Measurements from ENCODE around the gene NUP98.

DNA sequence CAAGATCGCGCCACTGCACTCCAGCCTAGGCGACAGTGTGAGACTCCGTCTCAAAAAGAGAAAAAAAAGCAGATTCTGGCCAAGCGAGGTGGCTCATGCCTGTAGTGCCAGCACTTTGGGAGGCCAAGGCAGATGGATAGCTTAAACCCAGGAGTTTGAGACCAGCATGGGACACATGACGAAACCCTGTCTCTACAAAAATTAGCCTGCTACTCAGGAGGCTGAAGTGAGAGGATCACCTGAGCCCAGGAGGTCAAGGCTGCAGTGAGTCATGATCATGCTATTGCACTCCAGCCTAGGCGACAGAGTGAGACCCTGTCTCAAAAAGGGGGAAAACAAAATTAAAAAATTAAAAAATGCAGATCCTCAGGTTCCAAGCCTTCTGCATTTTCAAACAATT lies 25.0 kb upstream of the NUP98 start:
- no peak for TF ChIP-seq SP1 (IDR thresholded peaks at IDR 0.05)
- no peak for TF ChIP-seq LEF1 (IDR thresholded peaks at IDR 0.05; ENCODE audit: borderline replicate concordance)
- no peak for TF ChIP-seq FOXK2 (IDR thresholded peaks at IDR 0.05)
- TF ChIP-seq CTBP1 (IDR thresholded peaks at IDR 0.05; ENCODE audit: borderline replicate concordance), result no peak
- no peak for TF ChIP-seq BHLHE40 (IDR thresholded peaks at IDR 0.05; ENCODE audit: borderline replicate concordance)
- TF ChIP-seq FOXA1 (IDR thresholded peaks at IDR 0.05), result no peak
- no peak for TF ChIP-seq TARDBP (IDR thresholded peaks at IDR 0.05)
- no peak for TF ChIP-seq NFRKB (IDR thresholded peaks at IDR 0.05)
- TF ChIP-seq, protein P1, sequence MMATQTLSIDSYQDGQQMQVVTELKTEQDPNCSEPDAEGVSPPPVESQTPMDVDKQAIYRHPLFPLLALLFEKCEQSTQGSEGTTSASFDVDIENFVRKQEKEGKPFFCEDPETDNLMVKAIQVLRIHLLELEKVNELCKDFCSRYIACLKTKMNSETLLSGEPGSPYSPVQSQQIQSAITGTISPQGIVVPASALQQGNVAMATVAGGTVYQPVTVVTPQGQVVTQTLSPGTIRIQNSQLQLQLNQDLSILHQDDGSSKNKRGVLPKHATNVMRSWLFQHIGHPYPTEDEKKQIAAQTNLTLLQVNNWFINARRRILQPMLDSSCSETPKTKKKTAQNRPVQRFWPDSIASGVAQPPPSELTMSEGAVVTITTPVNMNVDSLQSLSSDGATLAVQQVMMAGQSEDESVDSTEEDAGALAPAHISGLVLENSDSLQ (IDR thresholded peaks at IDR 0.05), result no peak
- no peak for TF ChIP-seq ZNF384 (IDR thresholded peaks at IDR 0.05)
- no peak for TF ChIP-seq ELF4 (IDR thresholded peaks at IDR 0.05)
- TF ChIP-seq SUZ12 (IDR thresholded peaks at IDR 0.05), result no peak

Data from HEK293T (cell line).